ENCODE measurements around the gene TSHZ3.

The TSHZ3 gene, protein sequence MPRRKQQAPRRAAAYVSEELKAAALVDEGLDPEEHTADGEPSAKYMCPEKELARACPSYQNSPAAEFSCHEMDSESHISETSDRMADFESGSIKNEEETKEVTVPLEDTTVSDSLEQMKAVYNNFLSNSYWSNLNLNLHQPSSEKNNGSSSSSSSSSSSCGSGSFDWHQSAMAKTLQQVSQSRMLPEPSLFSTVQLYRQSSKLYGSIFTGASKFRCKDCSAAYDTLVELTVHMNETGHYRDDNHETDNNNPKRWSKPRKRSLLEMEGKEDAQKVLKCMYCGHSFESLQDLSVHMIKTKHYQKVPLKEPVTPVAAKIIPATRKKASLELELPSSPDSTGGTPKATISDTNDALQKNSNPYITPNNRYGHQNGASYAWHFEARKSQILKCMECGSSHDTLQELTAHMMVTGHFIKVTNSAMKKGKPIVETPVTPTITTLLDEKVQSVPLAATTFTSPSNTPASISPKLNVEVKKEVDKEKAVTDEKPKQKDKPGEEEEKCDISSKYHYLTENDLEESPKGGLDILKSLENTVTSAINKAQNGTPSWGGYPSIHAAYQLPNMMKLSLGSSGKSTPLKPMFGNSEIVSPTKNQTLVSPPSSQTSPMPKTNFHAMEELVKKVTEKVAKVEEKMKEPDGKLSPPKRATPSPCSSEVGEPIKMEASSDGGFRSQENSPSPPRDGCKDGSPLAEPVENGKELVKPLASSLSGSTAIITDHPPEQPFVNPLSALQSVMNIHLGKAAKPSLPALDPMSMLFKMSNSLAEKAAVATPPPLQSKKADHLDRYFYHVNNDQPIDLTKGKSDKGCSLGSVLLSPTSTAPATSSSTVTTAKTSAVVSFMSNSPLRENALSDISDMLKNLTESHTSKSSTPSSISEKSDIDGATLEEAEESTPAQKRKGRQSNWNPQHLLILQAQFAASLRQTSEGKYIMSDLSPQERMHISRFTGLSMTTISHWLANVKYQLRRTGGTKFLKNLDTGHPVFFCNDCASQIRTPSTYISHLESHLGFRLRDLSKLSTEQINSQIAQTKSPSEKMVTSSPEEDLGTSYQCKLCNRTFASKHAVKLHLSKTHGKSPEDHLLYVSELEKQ

DNA sequence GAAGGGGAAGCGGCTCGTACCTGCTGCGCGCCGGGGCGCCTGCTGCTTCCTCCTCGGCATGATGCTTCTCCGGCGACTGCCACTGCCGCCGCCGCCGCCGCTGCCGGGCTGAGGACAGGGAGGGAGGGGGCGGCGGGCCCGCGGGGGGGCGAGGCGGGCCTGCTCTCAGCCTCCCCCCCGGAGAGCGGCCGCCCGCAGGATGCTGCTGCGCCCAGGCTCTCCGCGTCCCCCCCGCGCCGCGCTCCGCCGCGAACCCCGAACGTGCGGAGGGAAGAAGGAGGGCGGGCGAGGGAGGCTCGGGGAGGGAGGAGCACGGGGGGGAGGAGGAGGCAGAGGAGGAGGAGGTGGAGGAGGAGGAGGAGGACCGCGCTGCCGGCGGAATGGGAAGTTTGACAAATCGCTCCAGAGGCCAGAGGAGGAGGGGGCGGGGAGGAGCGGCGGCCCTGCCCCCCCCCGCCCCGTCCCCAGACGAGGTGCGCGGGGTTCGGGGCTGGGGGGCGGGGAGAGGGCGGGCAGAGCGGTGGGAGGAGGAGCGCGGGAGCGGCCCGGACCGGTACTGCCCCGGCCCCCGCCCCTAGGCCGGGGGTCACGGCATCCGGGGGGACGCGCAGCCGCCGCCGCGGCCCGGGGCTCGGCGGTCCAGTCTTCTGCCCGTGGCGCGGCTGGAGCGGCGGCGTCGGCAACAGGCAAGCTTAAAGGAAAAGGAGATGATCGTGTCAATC is at the start of gene TSHZ3:
TSHZ3 (minus strand) TSS at position 277 of the 722 bp plus-strand sequence; CDS start at position 60, 217 bp downstream.
- DNase-seq = peak; percentile 51 to 67

DNA sequence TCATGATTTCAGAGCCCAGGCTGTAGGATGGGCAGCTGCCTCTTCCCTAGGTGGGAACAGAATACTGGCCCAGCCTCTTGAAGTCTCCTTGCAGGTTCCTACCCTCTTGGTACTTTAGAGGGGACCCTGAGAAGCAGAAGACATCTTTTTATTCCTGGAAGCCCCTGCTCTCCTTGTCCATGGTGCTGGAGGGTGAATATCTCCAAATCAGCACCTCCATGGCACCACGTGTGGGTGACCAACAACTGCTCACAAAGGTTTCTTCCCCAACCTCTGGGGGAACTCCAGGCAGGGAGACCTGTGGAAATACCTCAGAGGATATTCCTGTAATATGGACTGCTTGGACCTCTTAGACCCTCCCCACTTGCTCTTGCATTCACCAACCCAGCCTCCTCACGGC is 48.1 kb upstream of the TSHZ3 start:
- no peak for DNase-seq

DNA sequence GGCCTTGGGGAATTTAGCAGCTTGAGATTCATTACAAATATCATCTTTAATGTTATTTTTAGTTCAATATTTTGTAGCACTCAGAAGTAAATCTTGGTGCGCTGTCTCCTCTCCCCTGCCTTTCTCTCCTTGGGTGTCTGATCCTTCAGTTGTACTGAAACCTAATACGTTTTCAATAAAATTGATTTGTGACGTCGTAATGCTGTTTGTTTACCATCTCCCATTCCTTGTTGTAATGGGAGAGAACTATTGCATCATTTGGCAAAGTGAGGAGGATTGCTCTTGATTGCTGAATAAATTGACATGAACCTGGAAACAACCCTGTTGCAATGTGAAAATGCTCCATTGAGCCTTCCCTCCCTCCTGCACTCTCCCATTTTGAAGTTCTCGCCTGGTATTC is 43.2 kb upstream of the TSHZ3 start:
- DNase-seq = no peak

DNA sequence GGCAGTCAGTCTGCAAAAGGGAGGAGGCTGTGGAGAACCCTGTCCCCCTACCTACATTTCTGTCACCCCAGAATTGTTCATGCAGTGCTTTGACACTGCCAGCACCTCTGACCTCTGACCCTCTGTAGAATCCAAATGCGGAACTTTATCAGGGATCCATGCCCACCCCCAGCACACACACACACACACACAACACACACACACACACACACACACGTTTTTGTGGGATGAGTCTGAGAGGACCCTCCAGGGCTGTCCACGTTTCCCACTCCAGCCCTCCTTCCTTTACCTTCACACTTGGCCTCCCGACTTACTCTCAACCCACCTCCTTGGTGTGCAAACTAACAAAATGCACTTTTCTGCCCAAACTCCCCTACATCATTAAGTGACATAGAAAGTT is 42.3 kb upstream of the TSHZ3 start:
- DNase-seq = no peak

DNA sequence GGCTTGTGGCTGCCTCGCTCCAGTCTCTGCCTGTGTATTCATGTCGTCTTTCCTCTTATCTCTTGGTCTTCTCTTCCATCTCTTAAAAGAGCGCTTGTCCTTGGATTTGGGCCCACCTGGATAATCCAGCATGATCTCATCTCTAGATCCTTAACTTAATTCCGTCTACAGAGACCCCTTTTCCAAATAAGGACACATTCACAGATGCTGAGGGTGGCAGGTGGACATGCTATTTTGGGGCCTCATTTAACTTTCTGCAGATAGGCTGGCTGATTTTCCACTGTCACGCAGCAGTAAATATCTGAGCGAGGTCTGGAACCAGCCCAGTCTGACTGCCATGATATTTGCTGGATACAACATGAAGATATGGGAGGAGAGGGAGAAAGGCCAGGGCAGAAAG is 41.5 kb upstream of the TSHZ3 start:
- no peak for DNase-seq

DNA sequence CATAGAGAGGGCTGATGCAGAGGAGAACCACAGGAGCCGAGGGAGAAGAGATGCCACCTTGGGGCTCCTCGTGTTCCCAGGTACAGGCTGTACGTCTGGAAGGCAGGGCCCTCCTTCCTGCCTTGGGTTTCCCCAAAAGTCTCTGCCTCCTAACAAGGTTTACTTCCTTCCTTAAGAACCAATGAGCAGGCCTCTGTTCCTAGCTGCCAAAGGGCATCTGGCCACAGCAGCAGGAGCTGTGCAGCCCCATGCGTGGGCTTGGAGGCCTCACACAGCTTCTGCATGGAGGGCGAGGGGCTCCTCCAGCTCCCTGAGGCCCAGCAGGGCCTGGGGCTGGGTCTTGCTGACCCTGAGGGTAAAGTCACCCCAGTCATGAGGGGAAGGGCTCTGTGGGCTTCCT is 40.6 kb upstream of the TSHZ3 start:
- DNase-seq = no peak

DNA sequence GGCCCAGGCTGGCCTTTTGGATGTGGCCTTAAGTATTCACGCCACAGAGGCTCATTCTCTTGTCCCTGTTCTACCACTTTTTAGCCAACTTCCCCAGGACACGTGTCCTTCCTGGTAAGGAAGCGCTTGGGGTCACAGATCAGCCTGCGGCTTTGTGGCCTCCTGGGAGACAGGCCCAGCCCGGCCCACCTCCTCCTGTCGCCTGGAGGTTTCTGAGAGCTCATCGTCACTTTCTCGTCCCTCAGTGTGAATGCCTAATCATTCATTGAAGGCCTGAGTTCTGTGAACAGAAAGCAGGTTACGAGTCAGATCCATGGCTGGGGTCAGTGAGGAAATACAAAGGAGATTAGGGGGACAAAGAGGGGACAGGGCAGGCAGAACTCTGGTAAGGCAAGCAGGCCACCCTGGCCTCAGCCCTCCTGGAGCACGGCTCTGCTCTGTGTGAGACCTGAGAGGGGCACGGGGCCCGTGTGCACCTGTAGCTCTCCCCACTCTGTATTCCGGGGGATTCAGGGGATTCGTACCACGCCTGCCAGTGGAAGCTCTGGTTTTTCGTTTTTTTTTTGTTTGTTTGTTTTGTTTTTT is 38.6 kb upstream of the TSHZ3 start:
- no peak for DNase-seq

DNA sequence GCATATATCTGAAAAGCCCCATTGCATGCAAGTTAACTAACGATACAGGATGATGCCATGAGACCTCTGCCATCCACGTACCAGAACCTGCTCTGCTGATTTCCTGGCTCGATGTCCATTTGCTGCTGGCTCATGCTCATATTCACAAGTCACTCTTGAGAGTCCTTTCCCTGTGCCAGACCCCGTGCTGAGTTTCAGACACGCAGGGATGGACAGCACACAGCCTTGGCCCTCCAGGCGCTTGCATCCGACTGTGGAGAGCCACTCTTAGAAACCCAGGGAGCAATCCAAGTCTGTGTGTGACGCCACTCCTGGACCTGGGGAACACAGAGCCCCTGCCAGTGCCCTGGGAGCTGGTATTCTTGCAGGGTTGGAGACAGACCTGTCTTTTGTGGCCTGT is 37.6 kb upstream of the TSHZ3 start:
- DNase-seq = no peak

DNA sequence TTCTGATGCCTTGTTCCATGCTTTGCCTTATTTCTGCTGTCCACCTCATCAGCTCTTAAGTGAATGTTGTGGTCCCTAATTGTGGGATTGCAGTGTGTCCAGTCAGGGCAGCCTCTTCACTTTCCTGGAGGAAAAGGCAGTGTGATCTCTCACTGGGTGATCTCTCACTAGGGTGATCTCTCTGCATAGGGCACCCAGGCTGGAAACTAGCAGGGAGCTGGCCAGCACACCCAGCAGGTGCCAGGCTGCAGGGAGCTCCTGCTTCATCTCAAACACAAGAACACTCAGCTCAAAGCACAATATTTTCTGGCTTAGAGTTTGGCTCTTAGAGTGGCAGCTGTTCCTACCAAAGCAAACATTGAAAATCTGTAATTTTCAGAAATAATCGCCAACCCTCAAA is 36.5 kb upstream of the TSHZ3 start:
- no peak for DNase-seq

DNA sequence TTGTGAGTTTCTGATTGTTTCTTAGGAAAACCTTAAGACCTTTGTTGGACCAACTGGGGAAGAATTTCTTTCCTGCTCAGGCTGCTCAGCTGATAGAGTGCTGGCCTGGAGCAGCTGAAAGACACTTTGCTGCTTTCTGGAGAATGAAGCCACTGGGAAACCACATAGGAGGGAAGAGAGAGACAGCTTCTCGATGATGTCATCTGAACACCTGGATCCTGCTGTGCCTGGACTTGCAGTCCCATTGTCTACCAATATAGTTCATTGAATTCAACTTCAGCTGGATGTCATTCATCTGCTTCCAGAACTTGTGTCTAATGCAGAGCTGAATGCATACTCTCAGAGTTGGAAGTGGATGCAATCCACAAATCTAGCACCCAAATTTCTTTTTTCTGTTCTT is 34.3 kb upstream of the TSHZ3 start:
- DNase-seq = no peak

DNA sequence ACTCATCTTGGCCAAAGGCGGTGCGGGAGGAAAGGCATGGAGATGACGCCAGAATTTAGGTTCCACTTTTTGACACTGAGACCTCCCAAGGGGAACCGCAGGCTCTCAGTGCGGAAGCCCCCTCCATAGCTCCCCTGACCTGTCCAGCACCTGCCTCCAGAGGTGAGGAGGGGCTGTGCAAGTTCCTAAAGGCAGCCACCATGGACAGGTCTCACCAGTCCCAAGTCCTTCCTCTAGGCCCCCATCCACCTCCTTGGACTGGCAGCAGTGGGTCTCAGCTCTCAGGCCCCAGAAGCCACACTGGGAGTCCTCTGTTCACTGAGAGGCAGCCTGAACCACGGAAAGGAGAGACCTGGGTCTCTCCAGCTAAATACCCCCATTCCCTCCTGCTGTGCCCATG is 31.6 kb upstream of the TSHZ3 start:
- no peak for DNase-seq

DNA sequence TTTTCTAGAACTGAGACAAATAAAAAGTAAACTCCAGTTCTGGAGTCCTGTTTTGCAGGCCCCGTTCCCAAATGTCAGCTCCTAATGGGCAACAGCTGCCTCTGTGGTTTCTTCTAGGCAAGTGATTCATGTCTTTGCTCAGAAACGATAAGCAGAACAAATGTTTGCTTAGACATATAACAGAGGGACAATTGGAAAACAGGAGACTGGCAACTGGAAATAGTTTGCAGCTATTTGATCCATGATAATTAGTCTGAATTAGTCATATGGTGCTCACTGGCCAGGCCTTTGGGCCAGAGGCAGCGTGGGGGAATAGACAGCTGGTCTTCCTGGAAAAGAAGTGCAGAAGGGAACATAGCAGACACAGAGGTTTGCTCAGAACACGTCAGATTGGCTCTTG is 29.2 kb upstream of the TSHZ3 start:
- no peak for DNase-seq

DNA sequence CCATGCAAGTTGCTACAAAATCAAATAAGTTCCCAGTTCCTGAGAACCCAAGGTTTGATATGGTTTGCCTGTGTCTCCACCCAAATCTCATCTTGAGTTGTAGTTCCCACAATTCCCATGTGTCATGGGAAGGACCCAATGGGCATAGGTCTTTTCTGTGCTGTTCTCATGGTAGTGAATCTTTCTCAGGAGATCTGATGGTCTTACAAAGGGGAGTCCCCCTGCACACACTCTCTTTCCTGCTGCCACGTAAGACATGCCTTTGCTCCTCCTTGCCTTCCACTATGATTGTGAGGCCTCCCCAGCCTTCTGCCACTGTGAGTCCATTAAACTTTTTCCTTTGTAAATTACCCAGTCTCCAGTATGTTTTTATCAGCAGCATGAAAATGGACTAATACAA is 28.5 kb upstream of the TSHZ3 start:
- no peak for DNase-seq

DNA sequence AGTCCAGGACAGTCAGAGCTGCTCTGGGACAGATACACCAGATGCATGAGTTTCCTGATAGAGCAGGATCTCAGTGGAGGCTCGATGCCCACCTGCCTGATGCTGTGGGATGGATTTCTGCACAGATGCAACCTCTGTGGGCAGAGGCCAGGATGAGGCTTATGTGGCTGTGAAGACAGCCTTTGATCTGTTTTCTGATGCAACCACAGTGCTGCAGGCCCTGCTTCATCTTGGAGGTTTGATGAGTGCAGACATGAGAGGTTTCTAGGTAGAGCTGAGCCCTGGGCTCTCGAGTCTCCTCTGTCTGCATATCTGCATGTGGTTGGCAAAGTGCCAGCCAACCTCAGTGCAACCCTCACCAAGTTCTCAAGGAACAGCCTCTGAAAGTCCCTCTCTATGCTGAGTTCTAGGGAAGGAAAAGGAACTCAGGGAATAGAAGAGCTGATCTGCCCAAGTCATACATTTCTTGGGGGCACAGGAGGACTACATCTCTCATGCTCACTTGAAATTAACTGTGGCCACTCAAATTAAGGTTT is 23.1 kb upstream of the TSHZ3 start:
- DNase-seq = peak in 1 of 2 experiments; percentile 18

DNA sequence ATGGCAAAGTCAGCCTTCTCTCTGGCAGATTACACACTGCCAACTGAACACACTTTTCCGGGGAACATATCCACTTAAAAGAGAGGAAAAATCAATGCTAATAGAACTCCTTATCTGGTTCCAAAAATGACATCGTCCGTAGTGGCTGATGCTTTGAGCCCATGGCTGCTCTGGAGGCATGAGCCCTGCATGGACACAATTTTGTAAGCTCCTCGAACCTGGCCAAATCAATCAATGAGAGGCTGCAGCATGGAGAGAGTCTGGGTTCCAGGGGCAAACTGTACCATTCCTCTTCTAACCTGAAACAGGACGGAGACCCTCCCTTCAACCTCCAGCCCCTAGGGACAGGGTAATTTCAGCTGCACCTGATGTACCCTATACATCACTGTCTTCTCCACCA is 21.0 kb upstream of the TSHZ3 start:
- no peak for DNase-seq

DNA sequence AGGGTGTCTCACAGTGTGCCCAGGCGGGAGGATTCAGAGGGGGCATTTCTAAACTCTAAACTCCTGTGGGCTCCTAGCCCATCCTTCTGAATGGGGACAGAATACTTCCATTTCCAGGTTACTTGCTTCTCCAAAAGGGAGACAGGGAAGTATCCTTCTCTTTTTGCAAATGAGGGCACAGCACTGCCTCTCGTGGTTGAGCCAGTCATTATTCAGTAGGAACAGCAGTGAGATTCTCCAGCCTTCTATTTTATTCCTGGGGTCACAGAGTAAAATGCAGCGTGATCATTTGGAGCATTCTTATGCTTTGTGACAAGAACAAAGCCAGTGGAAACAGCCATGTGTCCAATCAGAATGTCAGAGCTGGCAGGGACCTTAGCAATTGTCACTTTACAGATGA is 15.7 kb upstream of the TSHZ3 start:
- DNase-seq = no peak

DNA sequence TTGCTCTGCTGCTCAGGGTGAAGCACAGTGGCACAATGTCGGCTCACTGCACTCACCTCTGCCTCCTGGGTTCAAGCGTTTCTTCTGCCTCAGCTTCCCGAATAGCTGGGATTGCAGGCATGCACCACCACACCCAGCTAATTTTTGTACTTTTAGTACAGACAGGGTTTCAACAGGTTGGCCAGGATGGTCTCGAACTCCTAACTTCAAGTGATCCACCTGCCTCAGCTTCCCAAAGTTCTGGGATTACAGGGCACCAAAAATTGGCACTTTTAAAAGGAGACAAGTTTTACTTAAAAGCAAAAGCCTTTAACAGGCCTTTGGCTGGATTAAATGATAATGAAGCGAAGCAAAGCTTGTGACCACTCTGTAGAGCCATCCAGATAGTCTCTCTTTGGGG is 12.5 kb upstream of the TSHZ3 start:
- DNase-seq = no peak

DNA sequence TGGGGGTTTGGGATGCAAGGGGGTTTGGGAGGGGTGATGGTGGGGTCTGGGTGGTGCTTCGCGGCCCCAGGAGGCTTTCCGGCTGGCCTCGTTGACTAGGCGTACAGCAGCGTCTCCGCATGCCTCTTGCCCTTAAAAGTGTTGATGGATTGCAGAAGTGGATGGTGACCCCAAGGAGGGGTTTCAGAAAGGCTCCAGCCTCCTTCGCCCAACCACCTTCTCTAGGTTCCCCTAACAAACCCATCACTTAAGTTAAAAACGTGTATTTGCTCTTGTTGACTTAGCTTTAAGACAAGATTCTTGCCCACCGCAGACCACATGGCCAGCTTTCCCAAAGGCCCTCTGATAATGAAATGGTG is 8.1 kb upstream of the TSHZ3 start:
- no peak for DNase-seq

DNA sequence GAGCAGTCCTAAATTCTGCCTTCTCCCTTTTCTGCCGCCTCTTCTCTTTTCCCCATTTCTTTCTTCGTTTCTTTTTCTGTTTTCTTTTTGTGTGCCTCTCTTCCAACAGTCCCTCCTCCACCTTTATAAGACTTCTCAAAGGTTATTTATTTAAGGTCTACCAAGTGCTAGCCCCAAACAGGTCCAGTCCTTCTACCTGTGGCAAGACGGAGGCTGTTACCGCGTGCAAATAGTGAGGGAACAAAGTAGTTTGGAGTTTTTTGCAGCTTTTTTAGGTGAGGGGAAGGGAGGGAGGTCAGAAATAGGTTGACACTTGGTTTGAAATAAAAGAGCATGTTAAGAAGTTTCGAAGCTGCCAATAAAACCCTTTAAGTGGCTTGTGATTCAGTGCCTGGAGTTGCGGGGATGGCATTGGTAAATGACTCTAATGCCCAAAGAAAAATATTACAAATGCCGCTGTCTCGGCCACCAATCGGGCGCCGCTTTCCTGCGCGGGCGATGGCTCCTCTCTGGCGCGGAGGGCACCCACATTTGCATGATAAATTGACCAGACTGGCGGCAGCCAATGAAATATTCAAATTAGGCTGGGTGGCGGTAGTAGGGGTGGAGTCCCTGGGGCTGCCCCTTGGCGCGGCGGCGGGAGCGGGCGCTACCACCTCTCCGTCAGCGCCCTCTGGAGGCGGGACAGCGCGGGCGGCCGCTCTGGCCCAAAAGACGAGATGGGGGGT is 7.5 kb upstream of the TSHZ3 start:
- DNase-seq = peak; percentile 78

DNA sequence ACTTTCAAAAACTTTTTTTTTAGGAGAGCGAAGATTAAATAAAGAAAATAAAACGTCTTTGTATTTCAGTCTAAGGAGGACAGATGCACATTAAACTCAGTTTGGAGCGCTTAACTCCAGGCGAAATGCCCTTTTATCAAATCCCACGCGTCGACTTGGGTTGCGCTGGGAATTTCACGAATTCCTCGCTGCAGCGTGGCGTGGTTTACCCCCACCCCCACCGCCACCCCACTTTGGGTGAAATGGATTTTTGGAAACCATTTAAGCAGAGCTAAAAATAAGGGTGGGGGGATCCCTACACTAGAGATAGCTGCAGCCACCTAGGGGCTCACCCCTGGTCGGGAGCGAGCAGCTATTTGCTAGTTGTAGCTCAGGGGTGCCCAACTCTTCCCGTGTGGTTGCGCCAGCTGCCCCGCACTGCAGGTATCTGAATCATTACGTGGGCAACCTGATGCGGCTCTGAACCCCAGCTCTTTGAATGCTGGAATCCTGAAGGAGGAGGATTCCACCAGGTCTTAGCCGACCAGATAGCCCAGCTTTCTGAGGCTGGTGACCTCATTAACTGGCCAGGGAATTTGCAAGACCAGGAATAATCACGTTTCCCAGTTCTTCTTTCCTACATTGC is 6.5 kb upstream of the TSHZ3 start:
- no peak for DNase-seq
